ENCODE measurements around the gene PRR30. TPM values are rescaled to one million over a fixed set of nuclear protein-coding genes. Genes with fewer than 3 reads are reported as not detected.
"Not testable (repeated sequence)": the region's sequence is repeated elsewhere in the genome, so short reads cannot be mapped to it uniquely, and the experiment has no call there.

The PRR30 gene
- total RNA-seq, 1 donor from 2014 or later = not detected

DNA sequence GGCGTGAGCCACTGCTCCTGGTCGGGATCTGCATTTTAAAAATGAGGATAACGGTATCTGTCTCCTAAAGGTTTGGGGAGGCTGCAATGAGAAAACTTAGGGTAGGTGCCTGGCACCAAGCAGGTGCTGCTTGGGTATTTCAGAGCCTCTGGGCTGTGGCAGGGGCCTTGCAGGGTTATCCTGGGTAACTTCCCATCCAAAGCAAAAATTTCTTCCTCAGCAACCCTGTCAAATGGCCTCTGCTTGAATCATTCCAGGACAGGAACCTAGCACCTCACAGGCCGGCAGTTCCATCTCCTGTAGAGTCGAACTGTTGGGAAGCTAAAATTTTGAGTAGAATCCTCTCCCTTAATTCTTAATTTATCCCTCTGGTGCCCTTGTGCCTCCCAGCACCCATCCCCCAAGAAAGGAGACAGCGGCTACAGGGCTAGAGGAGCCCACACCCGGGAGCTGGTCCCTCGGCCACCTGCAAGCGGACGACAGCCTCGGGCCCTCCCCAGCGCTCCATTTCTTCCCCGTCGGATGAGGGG lies 21.1 kb downstream of the PRR30 start:
- Mint-ChIP-seq H3K27me3 (ENCODE audit: unreplicated experiment) (peaks cover 15% of the 10 kb centered on the region), H3K4me1 (ENCODE audit: unreplicated experiment) (peaks cover 8% of the 10 kb centered on the region), H3K27ac (ENCODE audit: unreplicated experiment) (no peak overlapping the region), H3K36me3 (ENCODE audit: low read depth, unreplicated experiment) (peaks cover 8% of the 10 kb centered on the region), H3K9me3 (ENCODE audit: unreplicated experiment) (no peaks in the 10 kb centered on the region), H3K4me3 (ENCODE audit: unreplicated experiment) (no peak overlapping the region)
- no peak for DNase-seq (ENCODE audit: low spot score)
- TF ChIP-seq, protein P1, sequence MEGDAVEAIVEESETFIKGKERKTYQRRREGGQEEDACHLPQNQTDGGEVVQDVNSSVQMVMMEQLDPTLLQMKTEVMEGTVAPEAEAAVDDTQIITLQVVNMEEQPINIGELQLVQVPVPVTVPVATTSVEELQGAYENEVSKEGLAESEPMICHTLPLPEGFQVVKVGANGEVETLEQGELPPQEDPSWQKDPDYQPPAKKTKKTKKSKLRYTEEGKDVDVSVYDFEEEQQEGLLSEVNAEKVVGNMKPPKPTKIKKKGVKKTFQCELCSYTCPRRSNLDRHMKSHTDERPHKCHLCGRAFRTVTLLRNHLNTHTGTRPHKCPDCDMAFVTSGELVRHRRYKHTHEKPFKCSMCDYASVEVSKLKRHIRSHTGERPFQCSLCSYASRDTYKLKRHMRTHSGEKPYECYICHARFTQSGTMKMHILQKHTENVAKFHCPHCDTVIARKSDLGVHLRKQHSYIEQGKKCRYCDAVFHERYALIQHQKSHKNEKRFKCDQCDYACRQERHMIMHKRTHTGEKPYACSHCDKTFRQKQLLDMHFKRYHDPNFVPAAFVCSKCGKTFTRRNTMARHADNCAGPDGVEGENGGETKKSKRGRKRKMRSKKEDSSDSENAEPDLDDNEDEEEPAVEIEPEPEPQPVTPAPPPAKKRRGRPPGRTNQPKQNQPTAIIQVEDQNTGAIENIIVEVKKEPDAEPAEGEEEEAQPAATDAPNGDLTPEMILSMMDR (IDR thresholded peaks at IDR 0.05; ENCODE audit: unreplicated experiment) = no peak

DNA sequence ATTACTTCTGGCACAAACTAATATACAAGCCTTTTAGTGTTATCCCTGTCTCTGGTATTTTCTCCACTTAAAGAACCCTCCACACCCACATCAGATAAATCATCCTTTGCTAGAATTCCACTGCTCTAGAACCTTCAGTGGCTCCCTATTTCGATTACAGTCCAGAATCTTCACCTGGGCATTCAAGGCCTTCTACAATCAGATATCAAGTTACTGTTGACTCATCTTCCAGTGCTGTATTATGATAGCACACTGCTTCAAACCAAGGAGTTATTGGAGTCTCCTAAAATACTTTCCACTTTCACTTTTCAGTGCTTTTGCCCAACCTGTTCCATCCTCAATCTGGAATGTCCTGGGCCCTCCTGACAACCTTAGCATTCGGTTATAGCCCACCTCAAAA lies 23.7 kb downstream of the PRR30 start:
- Mint-ChIP-seq H3K4me1 (ENCODE audit: unreplicated experiment) (peaks cover 6% of the 10 kb centered on the region), H3K27me3 (ENCODE audit: unreplicated experiment) (peaks cover 9% of the 10 kb centered on the region)

DNA sequence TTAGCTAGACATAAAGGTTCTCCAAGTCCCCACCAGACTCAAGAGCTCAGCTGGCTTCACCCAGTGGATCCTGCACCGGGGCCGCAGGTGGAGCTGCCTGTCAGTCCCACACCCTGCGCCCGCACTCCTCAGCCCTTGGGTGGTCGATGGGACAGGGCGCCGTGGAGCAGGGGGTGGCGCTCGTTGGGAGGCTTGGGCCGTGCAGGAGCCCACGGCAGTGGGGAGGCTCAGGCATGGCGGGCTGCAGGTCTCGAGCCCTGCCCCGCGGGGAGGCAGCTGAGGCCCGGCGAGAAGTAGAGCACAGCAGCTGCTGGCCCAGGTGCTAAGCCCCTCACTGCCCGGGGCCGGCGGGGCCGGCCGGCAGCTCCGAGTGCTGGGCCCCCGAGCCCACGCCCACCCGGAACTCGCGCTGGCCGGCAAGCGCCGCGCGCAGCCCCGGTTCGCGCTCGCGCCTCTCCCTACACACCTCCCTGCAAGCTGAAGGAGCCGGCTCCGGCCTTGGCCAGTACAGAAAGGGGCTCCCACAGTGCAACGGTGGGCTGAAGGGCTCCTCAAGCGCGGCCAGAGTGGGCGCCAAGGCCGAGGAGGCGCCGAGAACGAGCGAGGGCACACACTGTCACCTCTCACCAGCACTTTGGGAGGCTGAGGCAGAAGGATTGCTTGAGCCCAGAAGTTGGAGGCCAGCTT lies 27.7 kb downstream of the PRR30 start:
- not testable (repeated sequence) for DNase-seq (ENCODE audit: low spot score); H3K36me3 Mint-ChIP-seq (ENCODE audit: low read depth, unreplicated experiment); H3K27me3 Mint-ChIP-seq (ENCODE audit: unreplicated experiment); H3K4me3 Mint-ChIP-seq (ENCODE audit: unreplicated experiment); H3K27ac Mint-ChIP-seq (ENCODE audit: unreplicated experiment); H3K4me1 Mint-ChIP-seq (ENCODE audit: unreplicated experiment); H3K9me3 Mint-ChIP-seq (ENCODE audit: unreplicated experiment)

More for the DNA sequence above, 23.7 kb downstream of the PRR30 start:
- Mint-ChIP-seq H3K27ac (ENCODE audit: unreplicated experiment) (no peak overlapping the region), H3K4me3 (ENCODE audit: unreplicated experiment) (no peak overlapping the region), H3K9me3 (ENCODE audit: unreplicated experiment) (no peaks in the 10 kb centered on the region), H3K36me3 (ENCODE audit: low read depth, unreplicated experiment) (no peaks in the 10 kb centered on the region)
- DNase-seq (ENCODE audit: low spot score) = no peak
- TF ChIP-seq, protein P1 (IDR thresholded peaks at IDR 0.05; ENCODE audit: unreplicated experiment) = no peak

DNA sequence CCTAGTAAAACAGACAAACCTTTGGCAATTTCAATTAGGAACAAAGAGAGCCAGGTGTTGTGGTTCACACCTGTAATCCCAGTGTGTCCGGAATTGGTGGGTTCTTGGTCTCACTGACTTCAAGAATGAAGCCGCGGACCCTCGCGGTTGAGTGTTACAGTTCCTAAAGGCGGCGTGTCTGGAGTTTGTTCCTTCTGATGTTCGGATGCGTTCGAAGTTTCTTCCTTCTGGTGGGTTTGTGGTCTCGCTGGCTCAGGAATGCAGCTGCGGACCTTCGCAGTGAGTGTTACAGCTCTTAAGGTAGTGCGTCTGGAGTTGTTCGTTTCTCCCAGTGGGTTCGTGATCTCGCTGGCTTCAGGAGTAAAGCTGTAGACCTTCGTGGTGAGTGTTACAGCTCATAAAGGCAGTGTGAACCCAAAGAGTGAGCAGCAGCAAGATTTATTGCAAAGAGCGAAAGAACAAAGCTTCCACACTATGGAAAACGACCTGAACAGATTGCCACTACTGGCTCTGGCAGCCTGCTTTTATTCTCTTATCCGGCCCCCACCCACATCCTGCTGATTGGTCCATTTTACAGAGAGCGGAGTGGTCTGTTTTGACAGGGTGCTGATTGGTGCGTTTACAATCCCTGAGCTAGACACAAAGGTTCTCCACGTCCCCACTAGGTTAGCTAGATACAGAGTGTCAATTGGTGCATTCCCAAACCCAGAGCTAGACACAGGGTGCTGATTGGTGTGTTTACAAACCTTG lies 28.4 kb downstream of the PRR30 start:
- not testable (repeated sequence) for H3K27me3 Mint-ChIP-seq (ENCODE audit: unreplicated experiment); H3K4me3 Mint-ChIP-seq (ENCODE audit: unreplicated experiment); H3K4me1 Mint-ChIP-seq (ENCODE audit: unreplicated experiment); H3K9me3 Mint-ChIP-seq (ENCODE audit: unreplicated experiment); H3K27ac Mint-ChIP-seq (ENCODE audit: unreplicated experiment); H3K36me3 Mint-ChIP-seq (ENCODE audit: low read depth, unreplicated experiment); DNase-seq (ENCODE audit: low spot score)

DNA sequence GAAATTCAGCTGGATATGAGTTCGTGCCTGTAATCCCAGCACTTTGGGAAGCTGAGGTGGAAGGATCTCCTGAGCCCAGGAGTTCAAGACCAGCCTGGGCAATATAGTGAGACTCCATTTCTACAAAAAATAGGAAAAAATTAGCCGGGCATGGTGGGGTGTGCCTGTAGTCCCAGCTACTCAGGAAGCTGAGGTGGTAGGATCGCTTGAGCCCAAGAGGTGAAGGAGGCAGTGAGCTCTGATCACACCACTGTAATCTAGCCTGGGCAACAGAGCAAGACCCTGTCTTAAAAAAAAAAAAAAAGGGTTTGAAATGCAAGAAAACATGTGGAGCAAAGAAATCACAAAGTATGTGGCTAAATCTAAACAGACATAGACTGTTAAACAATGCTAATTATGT lies 30.1 kb downstream of the PRR30 start:
- H3K4me3 Mint-ChIP-seq (ENCODE audit: unreplicated experiment) = no peak overlapping the region
- H3K4me1 Mint-ChIP-seq (ENCODE audit: unreplicated experiment) = no peaks in the 10 kb centered on the region
- H3K27ac Mint-ChIP-seq (ENCODE audit: unreplicated experiment) = no peak overlapping the region
- H3K9me3 Mint-ChIP-seq (ENCODE audit: unreplicated experiment) = no peaks in the 10 kb centered on the region
- H3K36me3 Mint-ChIP-seq (ENCODE audit: low read depth, unreplicated experiment) = no peaks in the 10 kb centered on the region
- TF ChIP-seq, protein P1 (IDR thresholded peaks at IDR 0.05; ENCODE audit: unreplicated experiment) = no peak
- H3K27me3 Mint-ChIP-seq (ENCODE audit: unreplicated experiment) = peaks cover 2% of the 10 kb centered on the region
- no peak for DNase-seq (ENCODE audit: low spot score)

DNA sequence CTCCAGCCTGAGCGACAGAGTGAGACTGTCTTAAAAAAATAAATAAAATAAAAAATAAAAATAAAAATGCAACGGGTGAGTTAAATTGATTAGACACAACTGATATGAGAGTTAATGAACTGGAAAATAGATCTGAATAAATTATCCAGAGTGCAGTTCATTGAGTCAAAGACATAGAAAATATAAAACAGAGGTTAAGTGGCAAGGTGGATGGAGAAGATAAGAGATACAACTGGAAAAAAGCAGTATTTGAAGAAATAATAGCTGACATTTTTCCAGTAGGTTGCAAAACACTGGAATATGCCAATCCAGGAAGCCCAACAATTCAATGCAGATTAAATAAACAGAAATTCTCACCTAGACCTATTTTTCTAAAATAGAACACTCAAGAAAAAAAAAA lies 31.0 kb downstream of the PRR30 start:
- Mint-ChIP-seq H3K27me3 (ENCODE audit: unreplicated experiment) (peaks cover 2% of the 10 kb centered on the region), H3K9me3 (ENCODE audit: unreplicated experiment) (no peaks in the 10 kb centered on the region), H3K4me1 (ENCODE audit: unreplicated experiment) (no peaks in the 10 kb centered on the region), H3K27ac (ENCODE audit: unreplicated experiment) (no peak overlapping the region), H3K36me3 (ENCODE audit: low read depth, unreplicated experiment) (no peaks in the 10 kb centered on the region), H3K4me3 (ENCODE audit: unreplicated experiment) (no peak overlapping the region)
- DNase-seq (ENCODE audit: low spot score) = no peak
- TF ChIP-seq, protein P1 (IDR thresholded peaks at IDR 0.05; ENCODE audit: unreplicated experiment) = no peak

All from endothelial cell (in vitro differentiated cells).